ENCODE measurements around the gene GASK1A. TPM values are rescaled to one million over a fixed set of nuclear protein-coding genes. Genes with fewer than 3 reads are reported as not detected.

GASK1A gene
- total RNA-seq, 2 donors from 2014 or later, result 8.8 to 16.8 TPM

GRCh38 chr3:43091481-43091880 lies 112.4 kb downstream of the GASK1A start:
- H3K4me1 ChIP-seq, result peaks cover 4% of the 10 kb centered on the region
- WGBS, 2 donors, result 97 to 100% methylated on average over 4 of the region's 4 CpGs
- H3K4me3 ChIP-seq, result no peak overlapping the region
- H3K9me3 ChIP-seq, result no peaks in the 10 kb centered on the region
- TF ChIP-seq CTCF (IDR thresholded peaks at IDR 0.05), result no peak
- TF ChIP-seq POLR2A (IDR thresholded peaks at IDR 0.05), result no peak
- H3K36me3 ChIP-seq (replicated peaks in 1 of 2; ENCODE audit: insufficient read depth in 1 of 2, low read depth in 2 of 2), result no peaks in the 10 kb centered on the region
- no peak for ATAC-seq
- no peaks in the 10 kb centered on the region for H3K27me3 ChIP-seq
- intact Hi-C loops (cut with DNase I), result no loop called here
- H3K27ac ChIP-seq, result no peak overlapping the region
- DNase-seq, result no peak

DNA sequence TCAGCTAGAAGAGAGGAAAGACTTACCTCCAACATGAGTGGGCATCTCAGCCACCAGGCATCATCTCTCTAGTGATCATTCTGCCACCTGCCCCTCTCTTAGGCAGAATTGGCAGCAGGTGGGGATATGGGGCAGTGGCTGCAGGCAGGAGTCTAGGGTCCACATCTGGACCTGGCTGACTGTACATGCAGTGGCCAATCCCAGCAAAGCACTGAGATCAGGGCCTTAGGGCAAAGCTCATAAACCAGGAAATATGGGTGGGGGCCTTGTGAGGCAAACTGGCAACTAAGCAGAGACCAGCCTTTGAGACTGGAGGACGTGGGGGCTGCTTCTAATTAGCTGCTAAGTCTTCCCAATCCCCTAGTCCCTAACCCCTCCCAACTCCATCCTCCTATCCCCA lies 113.9 kb downstream of the GASK1A start:
- Histone ChIP-seq H3K36me3 (replicated peaks in 1 of 2; ENCODE audit: insufficient read depth in 1 of 2, low read depth in 2 of 2) (no peaks in the 10 kb centered on the region), H3K27ac (no peak overlapping the region), H3K27me3 (no peaks in the 10 kb centered on the region), H3K4me3 (no peak overlapping the region), H3K9me3 (no peaks in the 10 kb centered on the region), H3K4me1 (peaks cover 7% of the 10 kb centered on the region)
- 80 to 82% methylated on average over 1 of the region's 1 CpG for WGBS, 2 donors
- TF ChIP-seq POLR2A (IDR thresholded peaks at IDR 0.05) (no peak), CTCF (IDR thresholded peaks at IDR 0.05) (no peak)
- intact Hi-C loops (cut with DNase I), result no loop called here
- ATAC-seq, result no peak
- DNase-seq, result no peak

GRCh38 chr3:43093974-43094373 lies 114.9 kb downstream of the GASK1A start:
- Histone ChIP-seq H3K27me3 (no peaks in the 10 kb centered on the region), H3K27ac (no peak overlapping the region), H3K36me3 (replicated peaks in 1 of 2; ENCODE audit: insufficient read depth in 1 of 2, low read depth in 2 of 2) (no peaks in the 10 kb centered on the region), H3K9me3 (no peaks in the 10 kb centered on the region), H3K4me3 (no peak overlapping the region), H3K4me1 (peaks cover 15% of the 10 kb centered on the region)
- ATAC-seq, result no peak
- intact Hi-C loops (cut with DNase I), result no loop called here
- TF ChIP-seq POLR2A (IDR thresholded peaks at IDR 0.05), result no peak
- no peak for TF ChIP-seq CTCF (IDR thresholded peaks at IDR 0.05)
- WGBS, 2 donors, result 88 to 100% methylated on average over 2 of the region's 2 CpGs
- DNase-seq, result no peak

GRCh38 chr3:43094381-43094780 lies 115.3 kb downstream of the GASK1A start:
- H3K4me3 ChIP-seq, result no peak overlapping the region
- no peak for ATAC-seq
- no peak overlapping the region for H3K27ac ChIP-seq
- TF ChIP-seq POLR2A (IDR thresholded peaks at IDR 0.05), result no peak
- no peak for TF ChIP-seq CTCF (IDR thresholded peaks at IDR 0.05)
- no peak for DNase-seq
- intact Hi-C loops (cut with DNase I), result no loop called here
- H3K36me3 ChIP-seq (replicated peaks in 1 of 2; ENCODE audit: insufficient read depth in 1 of 2, low read depth in 2 of 2), result no peaks in the 10 kb centered on the region
- H3K9me3 ChIP-seq, result no peaks in the 10 kb centered on the region
- WGBS, 2 donors, result 87 to 95% methylated on average over 2 of the region's 2 CpGs
- H3K27me3 ChIP-seq, result no peaks in the 10 kb centered on the region
- peaks cover 15% of the 10 kb centered on the region for H3K4me1 ChIP-seq

DNA sequence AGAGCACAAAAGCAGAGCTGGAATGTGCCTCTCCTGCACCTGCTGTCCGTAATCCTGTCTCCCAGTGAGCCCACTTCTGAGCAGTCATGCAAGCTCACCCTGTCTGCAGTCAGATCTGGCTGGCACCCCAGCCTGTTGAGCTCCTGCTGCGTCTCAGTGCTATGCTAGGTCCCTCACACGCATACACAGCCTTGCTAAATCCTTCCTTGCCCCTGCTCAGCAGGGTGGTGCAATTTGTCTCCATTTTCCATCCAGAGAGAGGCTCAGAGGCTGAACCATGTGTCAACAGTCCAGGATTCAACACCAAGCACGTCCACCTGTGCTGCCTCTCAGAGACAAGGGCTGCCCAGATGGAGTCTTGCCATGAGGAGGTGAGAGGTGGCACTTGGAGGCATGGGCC lies 115.7 kb downstream of the GASK1A start:
- no peak for DNase-seq
- WGBS, 2 donors, result 56 to 73% methylated on average over 2 to 4 of the region's 4 CpGs
- no peak overlapping the region for H3K27ac ChIP-seq
- no peak for ATAC-seq
- no peak for TF ChIP-seq CTCF (IDR thresholded peaks at IDR 0.05)
- TF ChIP-seq POLR2A (IDR thresholded peaks at IDR 0.05), result no peak
- no peaks in the 10 kb centered on the region for H3K9me3 ChIP-seq
- peaks cover 15% of the 10 kb centered on the region for H3K4me1 ChIP-seq
- no peak overlapping the region for H3K4me3 ChIP-seq
- intact Hi-C loops (cut with DNase I), result no loop called here
- no peaks in the 10 kb centered on the region for H3K27me3 ChIP-seq
- H3K36me3 ChIP-seq (replicated peaks in 1 of 2; ENCODE audit: insufficient read depth in 1 of 2, low read depth in 2 of 2), result no peaks in the 10 kb centered on the region

Data from body of pancreas (tissue), 4 donors.